HT-29 (cell line): ENCODE data around the gene TMCO2. TPM values are rescaled to one million over a fixed set of nuclear protein-coding genes. Genes with fewer than 3 reads are reported as not detected.
A peak's percentile ranks its signal among the peaks of the same experiment; 100 is the strongest.
"Not testable (repeated sequence)": the region's sequence is repeated elsewhere in the genome, so short reads cannot be mapped to it uniquely, and the experiment has no call there.

Source experiments
- DNase-seq: peaks from one replicate; pipeline ENCODE4 v3.0.0-alpha.2; 2015; ENCODE audit warnings: low spot score
- total RNA-seq: library from RNA; depleted of rRNA; stranded (reverse); fragments of >200 nt; shearing (Covaris generic); gene quantifications from 2 replicates; pipeline ENCODE4 v1.2.3, GENCODE V29; 2014; rRNA removed

The TMCO2 gene
- not detected in 2 replicates for total RNA-seq

GRCh38 chr1:40247655-40248054 lies at the start of gene TMCO2:
TMCO2 (plus strand) TSS chr1:40247937; CDS start chr1:40247994, 57 bp downstream.
- DNase-seq, result peak; percentile 17

- no peak for DNase-seq
Observed at GRCh38 chr1:40199126-40199525, 48.6 kb upstream of the TMCO2 start.

GRCh38 chr1:40204856-40205255 lies 42.9 kb upstream of the TMCO2 start:
- no peak for DNase-seq

GRCh38 chr1:40210511-40211204 lies 37.1 kb upstream of the TMCO2 start:
- no peak for DNase-seq

- no peak for DNase-seq
Observed at GRCh38 chr1:40218333-40218732, 29.4 kb upstream of the TMCO2 start.

- DNase-seq, result not testable (repeated sequence)
Observed at GRCh38 chr1:40221471-40221905, 26.2 kb upstream of the TMCO2 start.

GRCh38 chr1:40221977-40222772 lies 25.6 kb upstream of the TMCO2 start:
- no peak for DNase-seq

- DNase-seq, result no peak
Observed at GRCh38 chr1:40224040-40224439, 23.7 kb upstream of the TMCO2 start.

GRCh38 chr1:40226192-40226591 lies 21.5 kb upstream of the TMCO2 start:
- DNase-seq, result no peak

GRCh38 chr1:40232444-40232843 lies 15.3 kb upstream of the TMCO2 start:
- no peak for DNase-seq

- DNase-seq, result no peak
Observed at GRCh38 chr1:40239626-40240025, 8.1 kb upstream of the TMCO2 start.

GRCh38 chr1:40240390-40240789 lies 7.3 kb upstream of the TMCO2 start:
- no peak for DNase-seq

GRCh38 chr1:40241362-40241761 lies 6.4 kb upstream of the TMCO2 start:
- no peak for DNase-seq

- DNase-seq, result no peak
Observed at GRCh38 chr1:40243351-40243750, 4.4 kb upstream of the TMCO2 start.

- DNase-seq, result no peak
Observed at GRCh38 chr1:40244138-40244744, 3.5 kb upstream of the TMCO2 start.

- no peak for DNase-seq
Observed at GRCh38 chr1:40245686-40246085, 2.1 kb upstream of the TMCO2 start.

GRCh38 chr1:40248412-40248811 lies 675 bp downstream of the TMCO2 start:
- DNase-seq, result no peak

- DNase-seq, result no peak
Observed at GRCh38 chr1:40251456-40251855, 3.7 kb downstream of the TMCO2 start.

- DNase-seq, result no peak
Observed at GRCh38 chr1:40252601-40253000, 4.9 kb downstream of the TMCO2 start.

GRCh38 chr1:40255231-40255630 lies 7.5 kb downstream of the TMCO2 start:
- no peak for DNase-seq

- peak; percentile 7 for DNase-seq
Observed at GRCh38 chr1:40256401-40257084, 8.8 kb downstream of the TMCO2 start.

- no peak for DNase-seq
Observed at GRCh38 chr1:40257313-40257687, 9.6 kb downstream of the TMCO2 start.
